Astrocyte of the spinal cord (primary cell): ENCODE measurements around the gene VAPB.

Source experiments
- DNase-seq: peaks from one replicate; pipeline ENCODE4 v3.0.0; 2011; ENCODE audit warnings: low read depth, low spot score
- H3K4me3 ChIP-seq: 2 replicates; pipeline ENCODE4 v1.5.1; 2011; ENCODE audit warnings: low read depth, mild to moderate bottlenecking, low read length, moderate library complexity
- CTCF ChIP-seq: IDR thresholded peaks from 2 replicates; pipeline ENCODE4 v1.5.1; 2012; ENCODE audit warnings: low read depth, mild to moderate bottlenecking, low read length, inconsistent platforms
- in situ Hi-C: cut with HindIII; loops from 2 replicates; pipeline ENCODE4 v1.10.0; 2017; ENCODE audit warnings: low sequenced_read_pairs

Gene VAPB

DNA sequence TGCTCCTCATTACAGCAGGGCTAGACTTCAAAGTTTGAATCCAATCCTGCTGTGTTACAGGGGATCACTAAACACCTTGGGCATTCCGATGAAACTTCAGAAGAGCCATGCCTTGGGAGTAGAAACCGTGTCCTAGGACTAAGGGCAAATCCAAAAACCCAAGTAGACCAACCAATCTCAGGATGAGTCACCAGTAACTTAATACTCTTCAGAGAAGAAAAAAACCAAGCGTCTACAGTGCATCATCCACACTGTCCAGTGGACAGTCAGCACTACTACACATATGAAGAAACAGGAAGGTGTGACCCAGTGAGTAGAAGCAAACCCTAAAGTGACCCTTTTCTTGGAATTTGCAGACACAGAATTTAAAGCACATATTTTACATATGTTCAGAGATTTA is 39.5 kb upstream of the VAPB start:
- H3K4me3 ChIP-seq: no peak overlapping the region
- in situ Hi-C loops: no loop called here
- peak; percentile 77 for DNase-seq
- TF ChIP-seq CTCF: peak; percentile 16

DNA sequence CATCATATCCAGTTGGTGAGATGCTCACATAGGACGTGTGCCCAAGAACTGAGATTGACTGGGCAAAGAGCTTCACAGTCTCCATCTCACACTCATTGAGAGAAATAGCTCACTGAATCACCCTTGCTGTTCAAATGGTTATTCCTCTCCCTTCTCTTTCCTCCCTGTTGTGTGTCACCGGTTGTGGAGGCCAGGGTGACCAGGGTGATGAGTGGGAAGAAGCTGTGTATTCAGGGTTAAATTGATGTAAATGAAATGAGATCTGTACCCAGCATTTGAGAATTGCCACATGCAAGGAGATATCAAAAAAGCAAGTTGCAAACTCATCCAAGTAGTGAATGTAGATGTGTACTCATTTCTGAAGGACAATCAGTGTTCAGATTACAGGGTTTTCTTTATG is 36.6 kb upstream of the VAPB start:
- in situ Hi-C loops: no loop called here
- DNase-seq: no peak
- no peak overlapping the region for H3K4me3 ChIP-seq
- no peak for TF ChIP-seq CTCF

DNA sequence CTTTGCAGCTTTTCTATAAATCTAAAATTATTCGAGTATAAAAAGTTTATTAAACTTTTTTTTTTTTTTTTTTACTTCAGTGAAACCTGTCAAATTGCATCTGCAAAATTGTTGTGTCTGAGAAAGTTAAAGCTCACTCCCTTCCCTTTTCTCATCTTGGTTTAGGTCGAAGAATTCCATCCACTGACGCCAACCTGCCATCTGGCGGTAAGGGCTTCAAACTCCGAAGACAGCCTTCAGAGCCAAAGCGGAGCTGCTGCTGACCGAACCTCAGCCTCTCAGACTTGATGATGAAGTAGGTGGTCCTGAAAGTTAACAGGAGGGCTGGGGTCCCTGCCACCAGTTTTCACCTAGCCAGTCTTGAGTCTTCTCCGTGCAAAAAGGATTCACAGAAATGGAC is 29.6 kb upstream of the VAPB start:
- no peak for DNase-seq
- no peak overlapping the region for H3K4me3 ChIP-seq
- TF ChIP-seq CTCF: peak; percentile 14
- in situ Hi-C loops: no loop called here

GRCh38 chr20:58360936-58361335 is 28.1 kb upstream of the VAPB start:
- H3K4me3 ChIP-seq: no peak overlapping the region
- TF ChIP-seq CTCF: no peak
- DNase-seq: no peak
- in situ Hi-C loops: no loop called here

DNA sequence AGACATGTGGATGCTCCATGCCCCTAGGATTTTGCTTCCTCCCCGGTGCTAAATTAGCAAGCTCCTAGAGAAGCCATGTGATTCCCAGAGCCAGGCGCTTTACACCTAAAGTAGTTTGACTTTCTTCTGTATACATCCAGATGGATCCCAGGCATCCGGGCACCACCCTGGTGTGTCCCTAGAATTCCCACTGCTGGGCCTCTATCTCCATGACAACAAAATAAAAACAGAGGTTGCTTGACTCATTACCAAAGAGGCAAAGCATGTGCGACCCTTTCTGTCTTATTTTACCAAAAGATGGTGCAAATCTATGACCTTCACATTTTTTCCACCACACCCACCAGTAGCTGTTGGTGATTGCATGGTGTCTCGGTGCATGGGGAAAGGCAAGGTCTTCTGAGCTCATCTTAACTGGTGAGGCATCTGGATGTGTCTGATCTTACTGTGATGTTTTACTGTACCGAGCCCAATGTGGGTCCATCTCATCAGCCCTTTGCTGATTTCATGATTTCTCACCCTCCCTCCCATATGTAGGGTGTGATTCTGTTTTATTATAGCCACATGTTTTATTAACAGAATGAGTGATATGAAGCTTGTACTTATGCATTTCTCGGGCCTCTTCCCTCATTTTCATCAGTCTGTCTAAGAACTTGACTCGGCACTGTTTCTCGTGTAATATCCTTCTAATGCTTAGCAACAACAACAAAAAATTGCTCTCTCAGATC is 27.4 kb upstream of the VAPB start:
- in situ Hi-C loops: no loop called here
- peak; percentile 31 for DNase-seq
- no peak for TF ChIP-seq CTCF
- no peak overlapping the region for H3K4me3 ChIP-seq

GRCh38 chr20:58362206-58362516 is 26.9 kb upstream of the VAPB start:
- no peak overlapping the region for H3K4me3 ChIP-seq
- no peak for TF ChIP-seq CTCF
- in situ Hi-C loops: no loop called here
- DNase-seq: no peak

- DNase-seq: no peak
- TF ChIP-seq CTCF: no peak
- in situ Hi-C loops: no loop called here
- H3K4me3 ChIP-seq: no peak overlapping the region
Measured at GRCh38 chr20:58362970-58363369, 26.1 kb upstream of the VAPB start.
